Esophagus squamous epithelium (tissue), 4 donors: Measurements from ENCODE around the gene HSPA4.

Experiments
- CTCF ChIP-seq, 6 experiments: fragments of 450-650 bp in 4 of 6; fragments of 200-600 bp in 2 of 6; sonication (generic) in 2 of 6; IDR thresholded peaks; one replicate each; pipeline ENCODE4 v1.5.1; 2016 to 2019; ENCODE audit warnings: antibody characterized with exemption in 6 of 6, mild to moderate bottlenecking in 4 of 6, moderate library complexity in 4 of 6
- POLR2A ChIP-seq, 4 donors: fragments of 450-650 bp; IDR thresholded peaks; one replicate each; pipeline ENCODE4 v1.6.1; 2017; ENCODE audit warnings: antibody characterized with exemption in 4 of 4, mild to moderate bottlenecking in 4 of 4, moderate library complexity in 3 of 4

GRCh38 chr5:133132717-133133116 is 80.9 kb downstream of the HSPA4 start:
- no peak for TF ChIP-seq POLR2A (IDR thresholded peaks at IDR 0.05)
- TF ChIP-seq CTCF (IDR thresholded peaks at IDR 0.05) = no peak
